KG1 (cell line): ENCODE results near the gene NDEL1.

Experiments used
- DNase-seq: peaks from one replicate; lab custom pipeline; 2025; lab: John Stamatoyannopoulos, UW

The NDEL1 gene

GRCh38 chr17:8417806-8418205 is 17.9 kb upstream of the NDEL1 start:
- DNase-seq, result no peak

- DNase-seq, result no peak
Observed at GRCh38 chr17:8418471-8418870, 17.2 kb upstream of the NDEL1 start.

DNA sequence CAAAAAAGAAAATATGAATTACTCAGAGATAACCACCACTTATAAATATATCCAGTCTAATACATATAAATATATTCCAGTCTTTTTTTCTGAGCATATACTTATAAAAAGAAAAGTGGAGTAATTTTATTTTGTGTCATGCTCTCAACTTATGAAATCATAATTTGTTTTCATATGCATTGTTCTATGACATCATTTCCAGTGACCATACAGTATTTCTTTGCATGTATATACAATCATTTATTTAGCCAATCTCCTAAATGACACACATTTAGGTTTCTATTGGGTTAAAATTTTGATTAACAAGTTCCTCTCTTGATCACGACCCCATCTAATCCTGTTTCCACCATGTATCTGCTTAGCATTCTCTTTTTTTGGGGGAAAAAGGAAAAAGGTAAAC is 16.4 kb upstream of the NDEL1 start:
- DNase-seq, result no peak

DNA sequence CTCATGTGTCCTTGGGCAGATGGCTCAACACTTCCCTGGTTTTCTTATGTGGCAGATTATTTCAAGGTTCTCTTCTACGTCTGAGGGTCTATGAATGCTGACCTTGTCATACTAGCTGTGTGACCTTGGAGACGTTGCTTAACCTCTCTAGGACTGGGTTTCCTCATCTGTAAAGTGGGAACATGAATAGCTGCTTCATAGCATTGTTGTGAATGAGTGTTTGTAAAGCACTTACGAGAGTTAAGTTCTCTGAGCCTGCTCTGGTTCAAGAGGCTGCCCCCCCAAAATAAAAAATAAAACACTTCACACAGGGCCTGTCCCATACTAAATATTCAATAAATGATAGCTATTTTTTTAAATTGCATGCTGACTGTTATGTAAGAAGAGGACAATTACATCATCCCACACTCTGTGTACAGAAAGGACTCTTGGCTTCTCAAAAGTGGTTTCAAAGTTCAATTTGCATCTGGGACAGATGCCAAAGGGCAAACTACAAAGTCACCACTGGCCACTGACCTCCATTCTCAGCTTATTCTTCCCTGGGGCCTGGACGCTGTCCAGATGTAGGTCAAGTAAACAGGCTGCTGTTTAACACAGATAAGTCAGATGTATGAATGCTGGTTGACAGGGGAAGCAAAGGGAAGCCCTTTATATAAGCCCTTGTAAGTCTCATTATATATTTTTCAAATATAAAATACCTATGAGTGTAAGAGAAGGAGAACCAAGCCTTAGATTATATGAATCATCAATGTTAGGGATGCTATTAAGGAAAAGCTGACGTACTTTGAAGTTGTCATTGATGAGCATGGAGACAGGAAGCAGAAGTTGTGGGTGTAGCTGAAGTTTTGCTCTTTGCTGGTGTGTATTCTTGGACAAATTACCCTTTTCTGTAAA is 15.4 kb upstream of the NDEL1 start:
- no peak for DNase-seq

DNA sequence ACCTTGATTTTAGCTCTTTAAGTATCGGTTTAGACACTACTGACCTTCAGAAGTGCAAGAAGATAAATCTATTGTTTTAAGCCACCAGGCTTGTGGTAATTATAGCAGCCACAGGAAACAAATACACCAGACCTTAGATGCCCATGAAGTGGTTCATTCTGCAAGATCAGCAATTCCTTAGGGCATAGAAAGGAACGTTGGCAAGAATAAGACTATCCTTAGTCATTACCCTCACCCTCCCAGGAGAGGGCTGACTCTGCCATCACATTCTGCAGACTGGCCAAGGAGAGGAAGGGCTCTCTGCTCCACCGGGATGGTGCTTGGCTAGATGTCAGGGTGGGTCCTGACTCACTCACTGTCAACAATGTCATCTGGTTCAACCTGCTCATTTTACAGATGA is 14.1 kb upstream of the NDEL1 start:
- DNase-seq, result no peak

- no peak for DNase-seq
Observed at GRCh38 chr17:8426094-8426720, 9.5 kb upstream of the NDEL1 start.

- DNase-seq, result no peak
Observed at GRCh38 chr17:8426802-8427201, 8.9 kb upstream of the NDEL1 start.

DNA sequence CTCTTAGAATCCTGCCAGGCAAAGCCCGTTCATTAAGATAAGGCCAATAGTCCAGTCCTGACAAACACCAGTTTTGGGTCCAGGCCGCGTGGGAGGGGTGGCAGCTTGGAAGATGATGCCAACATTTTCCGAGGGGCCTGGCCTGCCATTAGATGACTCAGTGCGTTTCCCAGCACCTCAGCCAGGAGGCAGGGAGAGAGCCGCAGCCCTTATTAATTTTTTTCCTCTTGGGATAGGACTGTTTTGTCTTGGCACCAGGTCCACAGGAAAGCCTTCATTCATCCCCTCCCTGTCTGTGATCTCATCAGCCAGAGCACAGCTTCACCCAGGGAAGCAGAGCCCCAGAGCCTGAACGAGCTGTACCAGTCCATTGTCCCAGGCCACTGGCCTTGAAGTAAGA is 4.7 kb upstream of the NDEL1 start:
- DNase-seq, result no peak

DNA sequence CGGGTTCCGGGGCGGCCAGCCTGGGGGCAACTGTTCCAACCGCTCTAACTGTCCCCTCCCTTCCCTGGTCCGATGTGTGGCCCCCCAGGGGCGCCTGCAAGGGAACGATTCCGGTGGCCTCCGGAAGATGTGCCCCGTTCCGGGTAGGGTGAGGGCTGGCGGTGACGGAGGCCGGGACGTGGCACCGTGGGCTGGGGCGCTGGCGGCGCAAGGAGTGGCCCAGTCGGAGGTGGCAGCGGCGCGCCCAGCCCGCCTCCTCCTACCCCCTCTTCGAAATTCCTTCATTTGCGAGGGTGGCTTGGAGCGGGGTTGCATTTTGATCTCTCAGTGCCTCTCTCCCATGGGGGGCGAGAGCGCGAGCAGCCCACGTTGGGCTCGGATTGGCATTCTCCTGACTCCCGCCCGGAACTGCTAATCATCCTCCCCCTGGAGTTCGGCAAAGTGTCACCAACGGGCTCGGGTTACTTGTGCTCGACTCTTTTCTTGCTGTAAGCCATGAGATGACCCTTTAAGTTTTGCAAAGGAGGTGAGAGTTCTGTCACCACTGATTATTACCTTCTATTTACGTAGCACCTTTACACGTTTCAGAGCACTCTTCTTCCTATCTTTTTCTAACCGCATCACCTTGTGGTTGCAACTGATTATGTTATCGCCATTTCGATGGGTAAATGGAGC is 622 bp downstream of the NDEL1 start:
- no peak for DNase-seq

DNA sequence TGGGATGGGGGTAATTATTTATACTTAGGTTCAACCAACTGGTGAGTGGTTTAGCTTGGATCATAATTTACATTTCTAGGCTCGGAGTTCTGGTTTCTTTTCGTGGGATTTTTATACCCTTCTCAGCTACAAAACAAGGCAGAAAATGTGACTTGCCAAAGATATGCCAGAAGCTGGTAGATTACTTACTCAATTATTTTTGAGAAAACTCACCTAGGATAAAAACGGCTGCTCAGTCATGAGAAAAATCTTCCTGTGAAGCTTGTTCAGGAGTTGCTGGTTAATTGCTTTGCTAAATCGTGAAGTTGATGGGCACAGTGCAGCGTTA is 1.1 kb downstream of the NDEL1 start:
- DNase-seq, result no peak

DNA sequence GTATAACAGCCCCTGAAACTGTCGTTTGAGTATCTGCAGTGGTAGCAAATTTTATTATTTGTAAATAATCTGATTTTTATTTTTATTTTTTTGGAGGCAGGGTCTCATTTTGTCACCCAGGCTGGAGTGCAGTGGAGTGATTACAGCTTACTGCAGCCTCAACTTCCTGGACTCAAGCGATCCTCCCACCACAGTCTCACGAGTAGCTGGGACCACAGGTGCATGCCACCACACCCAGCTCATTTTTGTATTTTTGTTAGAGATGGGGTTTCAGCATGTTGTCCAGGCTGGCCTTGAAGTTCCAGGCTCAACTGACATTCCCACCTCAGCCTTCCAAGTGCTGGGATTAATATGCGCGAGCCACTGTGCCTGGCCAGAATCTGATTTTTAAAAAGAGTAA is 2.8 kb downstream of the NDEL1 start:
- DNase-seq, result no peak

GRCh38 chr17:8439681-8440080 is 4.0 kb downstream of the NDEL1 start:
- no peak for DNase-seq

DNA sequence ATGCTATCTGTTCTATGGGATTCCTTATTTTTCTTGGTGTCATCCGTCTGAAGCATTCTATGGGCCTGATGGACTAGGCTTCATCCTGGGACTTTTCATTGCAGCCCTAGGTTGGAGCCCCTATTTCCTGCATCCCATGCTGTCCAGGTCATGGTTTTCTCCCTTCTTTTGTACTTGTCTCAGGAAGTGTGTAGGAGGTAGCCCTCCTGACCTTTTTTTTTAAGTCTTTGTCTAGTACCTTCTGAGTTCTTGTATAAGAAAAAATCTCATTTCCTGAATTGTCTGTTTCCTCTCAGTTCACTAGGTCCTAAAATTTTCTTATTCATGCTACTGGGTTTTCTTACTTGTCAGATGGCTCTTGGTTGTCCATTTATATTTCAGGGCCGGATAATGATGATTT is 6.0 kb downstream of the NDEL1 start:
- DNase-seq, result no peak

DNA sequence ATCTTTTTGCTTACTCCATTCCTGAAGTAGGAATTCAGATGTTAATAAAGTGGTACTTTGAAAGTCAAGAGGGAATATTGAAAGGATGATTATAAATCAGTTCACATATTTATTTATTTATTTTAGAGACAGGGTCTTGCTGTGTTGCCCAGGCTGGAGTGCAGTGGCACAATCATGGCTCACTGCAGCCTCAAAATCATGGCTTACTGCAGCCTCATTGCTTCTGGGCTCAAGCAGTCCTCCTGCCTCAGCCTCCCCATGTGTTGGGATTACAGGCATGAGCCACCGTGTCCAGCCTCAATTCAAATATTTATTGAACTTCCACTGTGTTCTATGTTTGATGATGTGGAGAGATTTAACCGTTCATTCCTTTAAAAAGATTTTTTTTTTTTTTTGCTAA is 6.6 kb downstream of the NDEL1 start:
- DNase-seq, result no peak

DNA sequence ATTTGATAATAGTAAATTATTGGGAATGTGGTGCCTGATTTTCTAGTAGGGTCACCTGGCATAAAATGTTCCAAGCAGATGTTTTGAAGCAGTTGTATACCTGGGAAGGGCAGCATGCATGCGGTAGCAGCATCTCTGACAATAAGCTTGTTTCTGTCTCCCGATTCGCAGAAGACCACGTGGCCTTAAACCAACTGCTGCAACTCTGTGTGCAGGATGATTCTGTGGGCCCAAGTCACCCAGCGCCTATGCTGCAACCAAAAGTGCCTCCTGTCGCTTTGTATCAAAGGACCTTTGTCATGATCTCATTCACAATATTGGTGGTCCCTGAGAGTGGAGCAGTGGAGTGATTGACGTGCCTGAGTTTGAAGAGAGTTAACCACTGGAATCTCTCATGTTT is 8.1 kb downstream of the NDEL1 start:
- DNase-seq, result no peak

- DNase-seq, result no peak
Observed at GRCh38 chr17:8444494-8444893, 8.8 kb downstream of the NDEL1 start.

DNA sequence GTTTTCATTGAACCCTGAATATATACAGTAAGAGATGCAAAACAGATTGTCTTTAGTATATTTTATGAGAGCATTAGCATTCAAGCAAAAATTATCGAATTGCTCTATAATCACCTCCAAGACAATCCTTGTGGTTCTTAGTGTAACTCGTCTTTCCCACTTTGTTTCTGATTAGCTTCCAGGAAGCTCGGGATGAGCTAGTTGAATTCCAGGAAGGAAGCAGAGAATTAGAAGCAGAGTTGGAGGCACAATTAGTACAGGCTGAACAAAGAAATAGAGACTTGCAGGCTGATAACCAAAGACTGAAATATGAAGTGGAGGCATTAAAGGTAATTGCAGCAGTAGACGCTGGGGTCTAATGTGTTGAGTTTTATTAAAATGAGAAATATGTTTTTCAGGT is 9.9 kb downstream of the NDEL1 start:
- DNase-seq, result no peak

DNA sequence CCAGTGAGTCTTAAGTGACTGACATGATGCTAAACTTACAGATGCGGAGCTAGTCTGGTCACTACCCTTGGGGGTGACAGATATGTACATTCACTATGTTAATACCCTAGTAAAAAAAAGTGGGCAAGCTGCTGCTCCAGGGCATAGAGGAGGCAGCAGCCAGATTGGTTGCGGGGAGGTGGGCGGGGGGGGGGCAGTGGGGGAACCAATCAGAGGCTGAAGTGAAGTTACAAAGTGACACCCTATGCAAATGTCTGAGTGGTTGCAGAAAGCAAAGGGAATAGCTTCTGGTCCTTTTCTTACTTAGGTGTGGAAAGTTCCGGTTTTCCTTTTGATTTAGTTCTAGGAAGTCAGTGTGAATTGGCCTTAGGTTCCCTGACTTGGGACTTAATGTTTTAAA is 12.1 kb downstream of the NDEL1 start:
- no peak for DNase-seq

DNA sequence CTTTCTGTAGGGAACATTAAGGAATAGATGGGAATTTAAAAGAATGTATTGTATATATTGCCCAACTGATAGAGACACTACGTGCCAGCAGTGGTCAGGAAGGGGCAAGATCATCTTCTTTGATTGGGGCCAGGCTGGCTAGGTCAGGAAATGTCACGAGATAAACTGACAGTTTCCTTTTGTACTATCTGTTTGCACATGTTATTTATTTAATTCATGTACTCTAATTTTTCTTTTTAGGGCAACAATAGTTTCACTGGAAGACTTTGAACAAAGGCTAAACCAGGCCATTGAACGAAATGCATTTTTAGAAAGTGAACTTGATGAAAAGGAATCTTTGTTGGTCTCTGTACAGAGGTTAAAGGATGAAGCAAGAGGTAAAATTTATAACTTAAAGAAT is 12.6 kb downstream of the NDEL1 start:
- DNase-seq, result no peak

GRCh38 chr17:8451933-8452614 is 16.4 kb downstream of the NDEL1 start:
- DNase-seq, result no peak

- DNase-seq, result no peak
Observed at GRCh38 chr17:8453326-8453725, 17.6 kb downstream of the NDEL1 start.

GRCh38 chr17:8455665-8456209 is 20.1 kb downstream of the NDEL1 start:
- no peak for DNase-seq
